ENCODE results near the gene SMARCA2.
A peak's percentile ranks its signal among the peaks of the same experiment; 100 is the strongest.

SMARCA2 gene

DNA sequence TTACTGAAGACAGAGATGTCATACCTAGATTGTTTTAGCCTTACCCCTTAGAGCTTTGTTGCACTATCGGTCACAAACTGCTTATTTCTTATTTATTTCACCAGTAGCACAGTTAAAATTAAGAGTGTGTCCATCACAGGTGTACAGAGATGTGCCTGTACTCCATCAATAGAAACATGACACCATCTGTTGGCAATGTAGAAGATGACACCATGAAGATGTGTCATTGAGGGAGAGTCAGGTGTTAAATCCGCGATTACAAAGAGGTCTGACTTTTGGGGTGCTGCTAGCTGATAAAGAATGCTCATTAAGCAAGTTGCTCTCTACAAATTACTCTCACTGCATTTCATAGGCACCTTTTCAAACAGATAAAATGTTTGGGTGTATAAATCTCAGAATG lies 164.4 kb downstream of the SMARCA2 start:
- DNase-seq: no peak

GRCh38 chr9:2180154-2180553 lies 165.0 kb downstream of the SMARCA2 start:
- no peak for DNase-seq

- DNase-seq: no peak
These were observed 165.6 kb downstream of the SMARCA2 start for GRCh38 chr9:2180704-2181103.

DNA sequence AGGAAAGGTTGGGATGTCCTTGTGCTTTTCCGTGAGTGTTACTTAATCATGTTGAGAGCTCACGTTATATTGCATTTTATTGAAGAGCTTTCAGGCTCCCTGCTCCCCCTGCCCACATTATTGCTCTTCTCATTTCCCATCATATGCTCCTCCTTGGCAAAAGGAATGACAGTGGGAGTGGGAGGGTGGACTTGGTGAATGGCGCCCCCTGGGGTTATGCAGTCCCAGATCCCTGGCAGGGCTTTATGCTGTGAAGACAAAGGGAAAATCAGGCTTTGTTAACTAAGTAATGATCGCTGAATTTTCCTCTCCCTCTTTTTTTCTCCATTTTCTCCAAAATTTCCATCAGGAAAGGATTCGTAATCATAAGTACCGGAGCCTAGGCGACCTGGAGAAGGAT lies 166.6 kb downstream of the SMARCA2 start:
- peak; percentile 27 for DNase-seq

GRCh38 chr9:2190939-2191608 lies 175.9 kb downstream of the SMARCA2 start:
- DNase-seq: no peak

GRCh38 chr9:2191609-2191972 lies 176.4 kb downstream of the SMARCA2 start:
- DNase-seq: no peak

DNA sequence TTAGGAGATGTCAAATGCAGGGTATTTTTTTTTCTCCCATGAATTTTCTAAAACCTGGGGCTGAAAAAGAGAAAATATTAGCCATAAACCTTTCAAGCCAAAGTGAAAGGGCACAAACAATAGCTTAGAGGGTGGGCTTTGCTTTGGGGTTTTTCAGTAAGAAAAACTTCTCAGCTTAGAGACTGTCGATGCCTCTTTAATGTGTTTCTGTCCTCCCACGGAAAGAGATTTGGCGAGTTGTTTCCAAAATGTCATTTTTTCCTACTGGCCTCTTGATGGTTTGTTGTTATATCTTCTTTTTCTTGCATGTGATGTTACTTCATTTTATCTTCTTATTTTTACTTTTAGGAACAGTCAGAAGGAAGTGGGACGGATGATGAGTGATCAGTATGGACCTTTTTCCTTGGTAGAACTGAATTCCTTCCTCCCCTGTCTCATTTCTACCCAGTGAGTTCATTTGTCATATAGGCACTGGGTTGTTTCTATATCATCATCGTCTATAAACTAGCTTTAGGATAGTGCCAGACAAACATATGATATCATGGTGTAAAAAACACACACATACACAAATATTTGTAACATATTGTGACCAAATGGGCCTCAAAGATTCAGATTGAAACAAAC lies 177.3 kb downstream of the SMARCA2 start:
- no peak for DNase-seq

DNA sequence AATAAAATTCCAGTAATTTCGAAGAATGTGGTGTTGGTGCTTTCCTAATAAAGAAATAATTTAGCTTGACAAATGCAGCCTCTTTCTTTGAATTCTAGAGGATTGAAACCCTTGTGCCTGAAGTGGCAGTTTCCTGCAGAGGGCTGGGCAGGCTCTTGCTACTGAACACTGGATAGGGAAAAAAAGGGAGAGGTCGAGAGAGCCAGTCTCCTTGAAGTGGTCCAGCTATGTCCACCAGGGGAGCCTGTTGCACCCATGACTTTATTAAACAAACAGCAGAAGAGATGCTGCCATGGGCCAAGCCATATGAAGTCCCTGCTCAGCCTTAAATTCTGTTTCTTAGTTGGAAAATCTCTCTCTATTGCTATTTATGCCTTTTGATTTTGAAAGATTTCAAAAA lies 178.4 kb downstream of the SMARCA2 start:
- DNase-seq: no peak

GRCh38 chr9:2195211-2195610 lies 180.1 kb downstream of the SMARCA2 start:
- no peak for DNase-seq

GRCh38 chr9:2196757-2197156 lies 181.6 kb downstream of the SMARCA2 start:
- no peak for DNase-seq

- no peak for DNase-seq
These were observed 183.9 kb downstream of the SMARCA2 start for GRCh38 chr9:2198956-2199635.

- no peak for DNase-seq
These were observed 185.1 kb downstream of the SMARCA2 start for GRCh38 chr9:2199999-2200796.

DNA sequence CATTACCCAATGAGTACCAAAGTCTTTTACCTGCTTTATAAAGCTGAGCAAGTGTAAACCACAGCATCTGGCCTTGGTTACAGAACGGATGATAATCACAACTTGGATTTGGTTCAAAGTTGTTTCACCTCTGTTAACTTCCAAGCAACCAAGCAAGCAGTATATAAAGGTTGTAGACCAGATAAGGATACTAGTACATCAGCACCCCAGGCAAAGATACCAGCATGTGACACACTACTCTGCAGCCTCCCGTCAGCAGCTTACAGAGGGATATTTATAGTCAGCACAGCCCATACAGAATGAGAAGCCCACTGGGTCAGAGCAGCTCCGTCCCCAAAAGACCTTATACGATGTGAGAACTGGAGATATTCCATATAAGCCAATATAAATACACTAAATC lies 193.3 kb downstream of the SMARCA2 start:
- no peak for DNase-seq

DNA sequence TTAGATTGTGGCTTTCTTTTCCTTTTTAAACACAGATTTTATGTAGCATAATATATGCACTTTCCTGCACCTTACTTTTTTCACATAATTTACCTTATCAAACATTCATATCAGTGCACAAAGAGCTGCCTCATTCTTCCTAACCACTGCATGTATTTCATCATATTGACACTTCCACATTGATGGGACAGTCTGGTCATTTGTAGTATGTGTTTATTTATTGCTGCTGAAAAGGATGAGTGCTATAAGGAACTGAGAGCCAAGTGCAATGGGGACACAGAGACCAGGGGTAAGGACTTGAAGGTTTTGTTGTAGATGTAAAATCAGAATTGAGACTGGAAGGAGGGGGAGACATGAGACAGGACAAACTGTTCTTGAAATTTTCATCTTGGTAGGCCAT lies 193.8 kb downstream of the SMARCA2 start:
- no peak for DNase-seq

- DNase-seq: no peak
These were observed 194.3 kb downstream of the SMARCA2 start for GRCh38 chr9:2209400-2209799.

DNA sequence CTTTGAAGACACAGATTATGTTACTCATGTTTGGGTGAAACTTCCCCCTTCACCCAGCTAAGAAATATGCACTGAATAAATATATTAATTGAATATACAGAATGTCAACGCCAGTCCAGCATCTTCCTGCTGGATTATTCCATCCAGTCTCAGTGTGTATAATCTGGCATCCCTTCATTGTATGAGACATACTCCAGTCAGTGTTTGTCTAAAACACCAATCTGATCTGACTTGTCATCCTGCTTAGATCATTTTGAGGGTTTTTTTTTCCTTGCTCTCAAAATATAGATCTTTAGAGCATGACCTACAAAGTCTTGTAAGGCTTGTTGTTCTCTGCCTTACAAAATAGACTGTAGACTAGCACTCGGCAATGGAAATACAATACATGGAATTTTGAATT lies 195.1 kb downstream of the SMARCA2 start:
- no peak for DNase-seq

GRCh38 chr9:2213830-2214468 lies 198.8 kb downstream of the SMARCA2 start:
- DNase-seq: no peak

DNA sequence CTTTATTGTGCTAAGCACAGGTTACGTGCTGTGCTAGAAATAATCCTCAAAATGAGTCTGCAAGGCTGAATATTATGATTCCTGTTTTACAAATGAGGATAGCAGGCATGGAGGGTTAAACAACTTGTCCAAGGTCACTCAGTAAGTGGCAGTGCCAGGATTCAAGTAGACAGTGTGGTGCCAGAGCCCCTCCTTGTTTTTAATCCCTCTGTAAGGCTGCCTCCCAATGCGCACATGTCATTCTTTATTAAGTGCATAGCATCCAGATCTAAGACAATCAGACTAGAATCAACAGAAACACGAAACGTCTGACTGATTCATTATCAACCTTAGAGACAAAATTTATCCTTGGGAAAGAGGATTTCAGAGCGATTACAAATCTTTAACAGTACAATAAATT lies 199.6 kb downstream of the SMARCA2 start:
- DNase-seq: no peak

DNA sequence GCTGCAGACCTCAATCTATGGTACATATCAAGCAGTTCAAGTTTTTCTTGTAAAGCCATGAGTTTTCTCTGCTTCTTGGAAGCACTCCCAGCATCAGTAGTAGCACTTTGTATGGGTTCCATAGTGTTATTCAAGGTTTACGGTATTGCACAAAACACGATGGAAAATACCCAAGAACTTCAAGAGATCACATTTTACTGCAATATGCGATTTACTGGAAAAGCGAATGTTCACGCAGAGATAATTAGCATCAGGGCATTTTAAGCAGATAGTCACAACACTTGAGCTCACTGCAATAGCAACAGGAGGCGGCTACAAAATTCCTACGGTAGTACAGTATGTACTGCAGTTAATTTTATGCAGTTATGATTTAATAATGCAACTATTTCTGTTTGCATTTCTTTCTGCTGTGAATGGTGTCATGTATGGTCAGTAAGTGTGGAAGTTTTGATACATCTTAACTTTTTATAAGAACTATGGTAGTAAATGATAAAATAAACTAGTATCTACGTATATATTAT lies 200.8 kb downstream of the SMARCA2 start:
- no peak for DNase-seq

DNA sequence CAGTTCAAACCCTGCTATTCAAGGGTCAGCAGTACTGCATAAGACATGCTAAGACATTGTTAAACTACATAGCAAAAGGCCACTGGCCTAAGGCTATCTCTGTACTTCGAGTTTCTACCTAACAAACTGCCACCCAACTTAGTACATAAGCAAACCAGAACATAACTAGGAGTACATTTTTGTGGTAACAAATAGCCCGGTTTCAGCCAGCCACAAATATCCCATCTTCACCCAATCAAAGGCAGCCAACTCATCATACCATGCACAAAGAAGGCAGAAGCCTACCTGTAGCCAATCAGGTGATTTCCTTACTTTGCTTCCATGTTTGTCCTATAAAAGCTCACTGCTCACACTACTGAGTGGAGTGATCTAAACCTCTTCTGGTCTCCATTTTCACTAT lies 201.4 kb downstream of the SMARCA2 start:
- DNase-seq: no peak

DNA sequence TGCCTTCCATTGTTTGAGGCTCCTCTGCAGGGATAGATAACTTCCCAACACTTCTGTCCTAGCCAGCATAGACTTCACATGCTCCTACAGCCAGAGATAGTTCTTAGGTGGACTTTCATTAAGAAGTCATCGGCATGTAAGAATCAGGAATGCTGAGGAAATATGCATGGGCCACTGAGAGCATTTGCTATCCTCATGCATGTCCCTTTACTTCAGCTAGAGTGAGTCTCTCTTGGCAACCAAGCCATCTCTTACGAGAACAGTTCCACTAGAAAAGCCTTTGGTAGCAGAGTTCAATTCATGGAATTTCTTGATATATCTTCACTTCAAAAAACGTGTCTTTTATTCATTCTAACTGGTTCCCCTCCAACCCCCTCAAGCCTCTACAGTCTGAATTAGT lies 202.4 kb downstream of the SMARCA2 start:
- DNase-seq: no peak

- no peak for DNase-seq
These were observed 204.9 kb downstream of the SMARCA2 start for GRCh38 chr9:2220036-2220435.

Measured in stimulated activated CD4-positive, alpha-beta T cell treated with anti-CD3 and anti-CD28 coated beads, Interleukin-4, amount 100 ng/mL, for 1 hour (primary cell).